Endothelial cell of umbilical vein (primary cell): Measurements from ENCODE around the gene LPIN1. TPM values are rescaled to one million over a fixed set of nuclear protein-coding genes. Genes with fewer than 3 reads are reported as not detected.

ENCODE experiments used
- BruUV-seq: library from RNA; stranded (reverse); fragments of 400-500 nt; replicated peaks from 2 replicates; lab custom pipeline; 2021; lab: Mats Ljungman, UMichigan
- CTCF ChIA-PET: fragments of 300-600, 350-600 bp; sonication (Branson Sonifier 250); formaldehyde crosslinking; loops from one replicate; lab custom pipeline; 2021; ENCODE audit warnings: antibody characterized with exemption, inconsistent platforms; lab: Charles Lee
- POLR2A ChIA-PET: fragments of 300-600, 350-600 bp; sonication (Branson Sonifier 250); formaldehyde crosslinking; loops from one replicate; lab custom pipeline; 2021; ENCODE audit warnings: antibody characterized with exemption, inconsistent platforms; lab: Charles Lee
- DNase-seq: peaks from one replicate; pipeline ENCODE4 v3.0.0-alpha.2; 2011; ENCODE audit warnings: low read depth, low spot score
- FAIRE-seq: peaks from 2 replicates; lab custom pipeline; 2011; peaks lifted over from hg19 to GRCh38; lab: Jason Lieb, UNC
- H2AFZ ChIP-seq: 2 replicates; pipeline ENCODE4 v1.6.0; 2012; ENCODE audit warnings: low read depth, low read length, control low read depth, inconsistent platforms
- H3K27ac ChIP-seq: 2 replicates; pipeline ENCODE4 v1.5.1; 2011; ENCODE audit warnings: low read depth, mild to moderate bottlenecking, control low read depth, low read length, moderate library complexity; ENCODE audit not compliant: insufficient read depth
- H3K27me3 ChIP-seq, 2 experiments: 2 replicates each; pipeline versions ENCODE4 v1.6.0 to v1.6.1; 2011; ENCODE audit warnings: low read length in 2 of 2, mixed read lengths in 1 of 2; ENCODE audit not compliant: control insufficient read depth in 2 of 2, insufficient read depth in 2 of 2
- H3K36me3 ChIP-seq, 2 experiments: 2 replicates in 1 of 2; 3 replicates in 1 of 2; pipeline ENCODE4 v1.5.1; 2011; ENCODE audit warnings: low read length in 2 of 2, mild to moderate bottlenecking in 1 of 2, moderate library complexity in 1 of 2; ENCODE audit not compliant: control insufficient read depth in 2 of 2, insufficient read depth in 2 of 2; ENCODE audit errors: extremely low read depth in 1 of 2
- H3K4me1 ChIP-seq: 3 replicates; pipeline ENCODE4 v1.5.1; 2011; ENCODE audit warnings: mild to moderate bottlenecking, low read length; ENCODE audit not compliant: control insufficient read depth, insufficient read depth; ENCODE audit errors: extremely low read depth
- H3K4me2 ChIP-seq: 2 replicates; pipeline ENCODE4 v1.6.1; 2011; ENCODE audit warnings: low read length, control low read depth, mixed read lengths; ENCODE audit not compliant: insufficient read depth
- H3K4me3 ChIP-seq, 3 experiments: fragments of 200-600 bp in 1 of 3; sonication (generic), shearing (Covaris generic) in 1 of 3; replicated peaks in 1 of 3; 2 replicates each; pipeline ENCODE4 v1.5.1; 2011 to 2016; ENCODE audit warnings: control low read depth in 3 of 3, low read length in 3 of 3, mild to moderate bottlenecking in 2 of 3, inconsistent platforms in 1 of 3, low read depth in 1 of 3, moderate library complexity in 1 of 3; ENCODE audit not compliant: insufficient read depth in 1 of 3
- H3K79me2 ChIP-seq: 2 replicates; pipeline ENCODE4 v1.6.0; 2012; ENCODE audit warnings: low read length, inconsistent platforms; ENCODE audit not compliant: control insufficient read depth, insufficient read depth
- H3K9ac ChIP-seq: replicated peaks from 2 replicates; pipeline ENCODE3; 2011; ENCODE audit warnings: low read length, control low read depth; ENCODE audit not compliant: insufficient read depth; ENCODE audit errors: extremely low read depth
- H3K9me1 ChIP-seq: replicated peaks from 3 replicates; pipeline ENCODE4 v1.6.0; 2011; ENCODE audit warnings: mild to moderate bottlenecking, low read length; ENCODE audit not compliant: control insufficient read depth, insufficient read depth; ENCODE audit errors: extremely low read depth
- H3K9me3 ChIP-seq: replicated peaks from 2 replicates; pipeline ENCODE4 v1.5.1; 2012; ENCODE audit warnings: low read length, inconsistent platforms; ENCODE audit not compliant: control insufficient read depth, insufficient read depth
- H4K20me1 ChIP-seq: replicated peaks from 2 replicates; pipeline ENCODE3; 2011; ENCODE audit warnings: mild to moderate bottlenecking, low read length; ENCODE audit not compliant: control insufficient read depth, insufficient read depth; ENCODE audit errors: extremely low read depth
- EZH2 ChIP-seq: IDR thresholded peaks from 2 replicates; pipeline ENCODE4 v1.6.1; 2012; ENCODE audit warnings: borderline replicate concordance, low read depth, mild to moderate bottlenecking, moderate library complexity, low read length, inconsistent platforms; ENCODE audit not compliant: severe bottlenecking
- FOS ChIP-seq: IDR thresholded peaks from 2 replicates; pipeline ENCODE4 v1.6.1; 2011; ENCODE audit warnings: mild to moderate bottlenecking, low read length, moderate library complexity, borderline replicate concordance; ENCODE audit not compliant: insufficient read depth
- GATA2 ChIP-seq: IDR thresholded peaks from 2 replicates; pipeline ENCODE4 v1.7.0; 2011; ENCODE audit warnings: low read depth, mild to moderate bottlenecking, moderate library complexity, mixed read lengths, low read length; ENCODE audit not compliant: insufficient read length, insufficient read depth
- JUN ChIP-seq: IDR thresholded peaks from 2 replicates; pipeline ENCODE4 v1.6.1; 2011; ENCODE audit warnings: borderline replicate concordance, low read depth; ENCODE audit not compliant: insufficient read length, insufficient read depth
- MYC ChIP-seq: IDR thresholded peaks from one replicate; pipeline ENCODE4 v1.6.1; 2011; ENCODE audit warnings: mild to moderate bottlenecking, low read depth, low read length
- POLR2A ChIP-seq: IDR thresholded peaks from 2 replicates; pipeline ENCODE4 v1.6.1; 2012; ENCODE audit warnings: low read depth, mild to moderate bottlenecking, control low read depth, low read length
- POLR2AphosphoS5 ChIP-seq: IDR thresholded peaks from 2 replicates; pipeline ENCODE4 v1.6.1; 2012; ENCODE audit warnings: low read depth, mild to moderate bottlenecking, control low read depth, low read length, moderate library complexity; ENCODE audit not compliant: insufficient read depth
- dilution Hi-C: fragments of 300-500 bp; cut with MboI; formaldehyde crosslinking; loops from one replicate; pipeline ENCODE4 v1.15.0; 2019; ENCODE audit warnings: low sequenced_read_pairs; ENCODE audit not compliant: extremely low pct_ligation_motif_present
- intact Hi-C: fragments of 100-400 bp; cut with micrococcal nuclease; formaldehyde crosslinking; loops from one replicate; pipeline ENCODE4 v1.10.0; 2022
- polyA plus RNA-seq, 4 experiments: library from polyadenylated mRNA; depleted of rRNA in 3 of 4; stranded (reverse) in 3 of 4; unstranded in 1 of 4; fragments of >200 nt; gene quantifications; 2 replicates each; pipeline versions ENCODE4 v1.2.1 to v1.2.3, GENCODE V29; 2011 to 2012; ENCODE audit warnings: missing spikeins in 1 of 4
- total RNA-seq: library from RNA; stranded (reverse); gene quantifications from 2 replicates; pipeline ENCODE4 v1.2.3, GENCODE V29; 2021
- TF ChIP-seq, protein P1 (sequence below): IDR thresholded peaks from 2 replicates; pipeline ENCODE4 v1.6.1; 2011; ENCODE audit not compliant: insufficient read depth, insufficient read length
- TF ChIP-seq, protein P2 (sequence below), 2 donors: IDR thresholded peaks; 1 replicate in 1 of 2; 2 replicates in 1 of 2; pipeline ENCODE4 v1.5.1; 2011; ENCODE audit warnings: low read length in 2 of 2, mild to moderate bottlenecking in 2 of 2, moderate library complexity in 2 of 2, control low read depth in 1 of 2, inconsistent platforms in 1 of 2, low read depth in 1 of 2; ENCODE audit not compliant: insufficient read depth in 1 of 2; ENCODE audit errors: extremely low read depth in 1 of 2

Gene LPIN1
- total and polyA plus RNA-seq, 2 donors (not counting 3 experiments of a cell fraction or from before 2014, with no cell fraction given) = 26.6 to 80.4 TPM

DNA sequence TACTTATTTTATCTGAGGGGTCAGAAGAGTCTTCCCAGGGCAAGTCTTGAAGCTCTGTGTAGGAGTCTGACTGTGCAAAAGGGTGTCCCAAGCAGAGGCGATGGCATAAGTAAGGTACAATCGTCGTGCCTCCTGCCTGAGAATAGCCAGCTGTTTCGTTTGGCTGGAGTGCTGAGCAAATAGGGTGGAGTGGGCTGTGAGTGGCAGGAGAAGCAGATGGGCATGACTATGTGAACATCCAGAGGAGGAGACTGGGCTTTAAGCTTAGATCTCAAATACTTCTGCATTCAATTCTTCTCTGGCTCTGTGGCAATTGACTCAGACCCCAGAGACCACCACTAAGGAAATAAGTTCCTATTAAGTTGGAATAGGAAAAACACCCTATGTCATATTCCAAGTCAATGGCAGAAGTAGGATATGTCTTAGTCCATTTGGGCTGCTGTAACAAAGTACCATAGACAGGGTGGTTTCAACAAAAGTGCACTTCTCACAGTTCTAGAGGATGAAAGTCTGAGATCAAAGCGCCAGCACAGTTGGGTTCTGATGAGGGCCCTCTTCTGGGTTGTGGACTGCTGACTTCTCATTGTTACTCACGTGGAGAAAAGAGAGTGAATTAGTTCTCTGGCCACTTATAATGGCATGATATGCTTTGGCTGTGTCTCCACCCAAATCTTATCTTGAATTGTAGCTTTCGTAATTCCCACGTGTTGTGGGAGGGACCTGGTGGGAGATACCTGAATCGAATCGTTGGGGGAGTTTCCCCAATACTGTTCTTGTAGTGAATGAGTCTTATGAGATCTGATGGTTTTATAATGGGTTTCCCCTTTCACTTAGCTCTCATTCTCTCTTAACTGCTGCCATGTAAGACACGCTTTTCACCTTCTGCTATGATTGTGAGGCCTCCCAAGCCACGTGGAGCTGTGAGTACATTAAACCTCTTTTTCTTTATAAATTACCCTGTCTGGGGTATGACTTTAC is 120.2 kb downstream of the LPIN1 start:
- Histone ChIP-seq H3K4me2 (no peak overlapping the region), H3K27ac (no peak overlapping the region), H4K20me1 (no peaks in the 10 kb centered on the region), H3K9me1 (no peaks in the 10 kb centered on the region), H3K27me3 (peaks cover 5% of the 10 kb centered on the region in 2 experiments), H2AFZ (no peak overlapping the region), H3K79me2 (no peaks in the 10 kb centered on the region), H3K9me3 (no peaks in the 10 kb centered on the region), H3K36me3 (no peaks in the 10 kb centered on the region), H3K4me1 (peaks cover 7% of the 10 kb centered on the region), H3K9ac (no peak overlapping the region), H3K4me3 (no peak overlapping the region)
- intact Hi-C loops = loop anchor here (10.0 kb wide), 2 partner anchors 418 to 688 kb away; no protein-coding TSS in a partner anchor
- BruUV-seq = no TSS peak
- dilution Hi-C loops = no loop called here
- no peak for DNase-seq
- POLR2A ChIA-PET = no interaction called here
- TF ChIP-seq EZH2 = no peak
- no peak for TF ChIP-seq JUN
- TF ChIP-seq MYC = no peak
- TF ChIP-seq POLR2A = no peak
- TF ChIP-seq, protein P1, sequence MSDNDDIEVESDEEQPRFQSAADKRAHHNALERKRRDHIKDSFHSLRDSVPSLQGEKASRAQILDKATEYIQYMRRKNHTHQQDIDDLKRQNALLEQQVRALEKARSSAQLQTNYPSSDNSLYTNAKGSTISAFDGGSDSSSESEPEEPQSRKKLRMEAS = no peak
- no peak for TF ChIP-seq FOS
- TF ChIP-seq GATA2 = no peak
- TF ChIP-seq, protein P2, sequence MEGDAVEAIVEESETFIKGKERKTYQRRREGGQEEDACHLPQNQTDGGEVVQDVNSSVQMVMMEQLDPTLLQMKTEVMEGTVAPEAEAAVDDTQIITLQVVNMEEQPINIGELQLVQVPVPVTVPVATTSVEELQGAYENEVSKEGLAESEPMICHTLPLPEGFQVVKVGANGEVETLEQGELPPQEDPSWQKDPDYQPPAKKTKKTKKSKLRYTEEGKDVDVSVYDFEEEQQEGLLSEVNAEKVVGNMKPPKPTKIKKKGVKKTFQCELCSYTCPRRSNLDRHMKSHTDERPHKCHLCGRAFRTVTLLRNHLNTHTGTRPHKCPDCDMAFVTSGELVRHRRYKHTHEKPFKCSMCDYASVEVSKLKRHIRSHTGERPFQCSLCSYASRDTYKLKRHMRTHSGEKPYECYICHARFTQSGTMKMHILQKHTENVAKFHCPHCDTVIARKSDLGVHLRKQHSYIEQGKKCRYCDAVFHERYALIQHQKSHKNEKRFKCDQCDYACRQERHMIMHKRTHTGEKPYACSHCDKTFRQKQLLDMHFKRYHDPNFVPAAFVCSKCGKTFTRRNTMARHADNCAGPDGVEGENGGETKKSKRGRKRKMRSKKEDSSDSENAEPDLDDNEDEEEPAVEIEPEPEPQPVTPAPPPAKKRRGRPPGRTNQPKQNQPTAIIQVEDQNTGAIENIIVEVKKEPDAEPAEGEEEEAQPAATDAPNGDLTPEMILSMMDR (IDR thresholded peaks at IDR 0.05; ENCODE audit: extremely low read depth in 1 of 2, insufficient read depth in 1 of 2, low read depth in 1 of 2, low read length in 2 of 2) = no peak
- TF ChIP-seq POLR2AphosphoS5 = no peak
- FAIRE-seq = no peak
- CTCF ChIA-PET = interaction anchor here (1.1 to 5.8 kb wide), 2 partner anchors 38 to 1140 kb away, joined by 3 to 51 read pairs; no protein-coding TSS in a partner anchor
